ENCODE measurements around the gene GPR61.

DNA sequence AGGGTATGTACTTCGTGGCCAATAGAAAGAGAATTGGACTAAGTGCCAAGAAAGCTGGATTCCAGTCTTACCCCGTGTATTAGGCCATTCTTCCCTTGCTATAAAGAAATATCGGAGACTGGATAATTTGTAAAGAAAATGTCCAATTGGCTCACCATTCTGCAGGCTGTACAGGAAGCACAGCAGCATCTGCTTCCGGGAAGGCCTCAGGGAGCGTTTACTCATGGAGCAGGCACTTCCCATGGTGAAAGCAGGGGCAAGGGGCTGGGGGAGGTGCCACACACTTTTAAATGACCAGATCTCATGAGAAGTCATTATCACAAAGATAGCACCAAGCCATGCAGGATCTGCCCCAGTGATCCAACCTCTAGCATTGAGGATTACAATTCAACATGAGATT is 22.3 kb upstream of the GPR61 start:
- TF ChIP-seq POLR2A (IDR thresholded peaks at IDR 0.05) (no peak), CTCF (IDR thresholded peaks at IDR 0.05) (no peak)

Measured in heart left ventricle (tissue), 13 donors.